ENCODE results near the gene TLE3.

- TF ChIP-seq CTCF (optimal IDR thresholded peaks at IDR 0.05 in 1 of 3, IDR thresholded peaks at IDR 0.05 in 1 of 3, conservative IDR thresholded peaks at IDR 0.05 in 1 of 3; ENCODE audit: extremely low read depth in 1 of 3, insufficient read depth in 2 of 3, low read length in 3 of 3) (no peak), EZH2 (IDR thresholded peaks at IDR 0.05; ENCODE audit: low read length) (no peak)
Observed at GRCh38 chr15:70086636-70087035, 11.1 kb downstream of the TLE3 start.
